ENCODE results near the gene ECHS1. TPM values are rescaled to one million over a fixed set of nuclear protein-coding genes. Genes with fewer than 3 reads are reported as not detected.

Gene ECHS1
- total and polyA plus RNA-seq, 4 donors = 52.1 to 115 (median 100) TPM

DNA sequence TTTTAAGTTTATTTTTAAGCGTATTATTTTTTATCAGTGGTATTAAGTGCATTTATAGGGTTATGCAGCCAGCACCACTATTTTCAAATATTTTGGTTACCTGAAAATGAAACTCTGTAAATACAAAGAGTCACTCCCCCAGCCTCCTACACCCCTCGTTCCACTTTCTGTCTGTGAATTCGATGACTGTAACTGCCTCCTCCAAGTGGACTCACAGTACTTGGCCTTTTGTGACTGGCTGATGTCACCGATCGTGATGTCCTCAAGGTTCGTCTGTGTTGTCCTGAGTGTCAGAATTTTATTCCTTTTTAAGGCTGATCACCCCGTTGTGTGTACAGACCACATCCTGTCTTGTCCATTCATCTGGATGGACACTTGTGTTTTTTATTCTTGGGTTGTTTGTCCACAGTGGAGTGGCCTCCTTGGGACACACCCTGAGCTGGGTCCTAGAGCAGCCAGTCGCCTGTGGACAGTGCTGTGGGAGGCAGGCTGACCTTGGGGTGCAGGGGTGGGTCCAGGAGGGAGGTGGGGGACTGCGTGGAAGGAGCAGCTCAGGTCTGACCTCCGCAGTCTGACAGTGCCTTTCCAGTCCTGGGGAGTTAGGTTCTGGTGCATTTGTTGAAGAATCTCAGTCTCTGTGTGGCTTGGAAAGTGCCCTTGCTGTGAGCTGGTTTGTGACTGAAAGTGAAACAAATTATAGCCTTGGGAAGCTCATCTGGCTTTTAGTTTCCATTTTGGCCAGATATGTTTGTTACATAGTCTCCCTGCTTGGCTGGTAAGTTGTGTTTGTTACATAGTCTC is 27.7 kb upstream of the ECHS1 start:
- 97% methylated on average over 8 of the region's 10 CpGs for WGBS (ENCODE audit: insufficient coverage)
- no peak for DNase-seq (ENCODE audit: low read depth in 4 of 6, low spot score in 6 of 6)
- H3K36me3 ChIP-seq (ENCODE audit: control insufficient read depth, insufficient read depth, low read length) = peaks cover 65% of the 10 kb centered on the region
- H3K4me3 ChIP-seq (ENCODE audit: low read depth, low read length) = no peak overlapping the region
- H3K9me3 ChIP-seq (ENCODE audit: control insufficient read depth, insufficient read depth, low read length) = no peaks in the 10 kb centered on the region
- no peaks in the 10 kb centered on the region for H3K27me3 ChIP-seq (ENCODE audit: control insufficient read depth, insufficient read depth, low read length)
- no peak overlapping the region for H3K27ac ChIP-seq (ENCODE audit: low read depth, low read length)
- H3K4me1 ChIP-seq (ENCODE audit: control insufficient read depth, insufficient read depth, low read length) = no peaks in the 10 kb centered on the region

DNA sequence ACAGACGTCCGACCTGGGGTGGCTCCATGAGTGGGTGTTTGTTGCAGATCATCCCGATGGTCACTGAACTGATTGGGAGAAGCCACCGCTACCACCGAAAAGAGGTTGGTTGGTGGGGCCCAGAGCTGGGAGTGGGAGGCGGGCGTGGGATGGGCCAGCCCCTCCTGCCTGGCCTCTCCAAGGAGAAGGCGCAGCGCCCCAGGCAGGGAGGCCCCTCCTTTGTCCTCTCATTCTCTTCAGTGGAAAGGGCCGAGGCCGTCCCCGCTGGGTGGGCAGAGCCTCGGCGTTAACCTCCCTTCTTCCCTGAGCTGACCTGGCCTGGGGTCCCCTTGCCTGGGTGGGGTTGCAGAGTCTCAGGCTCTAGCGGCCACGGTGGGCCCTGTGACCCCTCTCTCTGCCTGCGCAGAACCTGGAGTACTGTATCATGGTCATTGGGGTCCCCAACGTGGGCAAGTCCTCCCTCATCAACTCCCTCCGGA is 26.0 kb upstream of the ECHS1 start:
- DNase-seq (ENCODE audit: low read depth in 4 of 6, low spot score in 6 of 6) = no peak
- Histone ChIP-seq H3K27ac (ENCODE audit: low read depth, low read length) (no peak overlapping the region), H3K9me3 (ENCODE audit: control insufficient read depth, insufficient read depth, low read length) (no peaks in the 10 kb centered on the region), H3K4me1 (ENCODE audit: control insufficient read depth, insufficient read depth, low read length) (peaks cover 13% of the 10 kb centered on the region), H3K27me3 (ENCODE audit: control insufficient read depth, insufficient read depth, low read length) (no peaks in the 10 kb centered on the region), H3K36me3 (ENCODE audit: control insufficient read depth, insufficient read depth, low read length) (peaks cover 67% of the 10 kb centered on the region), H3K4me3 (ENCODE audit: low read depth, low read length) (no peak overlapping the region)
- WGBS (ENCODE audit: insufficient coverage) = 96% methylated on average over 17 of the region's 19 CpGs

DNA sequence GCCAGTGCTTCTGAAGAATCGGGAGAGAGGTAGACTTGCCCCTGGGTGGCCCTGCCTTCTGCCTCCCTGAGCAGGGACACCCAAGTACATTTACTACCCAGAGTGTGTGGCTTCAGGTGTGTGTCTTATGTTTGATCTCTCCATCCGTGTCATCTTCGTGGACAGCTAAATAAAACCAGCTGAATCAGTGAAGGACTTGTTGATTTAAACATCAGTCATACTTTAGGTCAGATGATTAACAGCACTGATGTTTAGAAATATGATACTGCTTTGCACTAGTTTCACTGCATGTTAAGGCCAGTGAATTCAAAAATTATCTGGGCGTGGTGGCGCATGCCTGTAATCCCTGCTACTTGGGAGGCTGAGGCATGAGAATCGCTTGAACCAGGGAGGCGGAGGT is 24.8 kb upstream of the ECHS1 start:
- H3K9me3 ChIP-seq (ENCODE audit: control insufficient read depth, insufficient read depth, low read length) = no peaks in the 10 kb centered on the region
- H3K27ac ChIP-seq (ENCODE audit: low read depth, low read length) = no peak overlapping the region
- peaks cover 61% of the 10 kb centered on the region for H3K36me3 ChIP-seq (ENCODE audit: control insufficient read depth, insufficient read depth, low read length)
- DNase-seq (ENCODE audit: low read depth in 4 of 6, low spot score in 6 of 6) = no peak
- H3K4me3 ChIP-seq (ENCODE audit: low read depth, low read length) = no peak overlapping the region
- peaks cover 16% of the 10 kb centered on the region for H3K4me1 ChIP-seq (ENCODE audit: control insufficient read depth, insufficient read depth, low read length)
- 95% methylated on average over 5 of the region's 7 CpGs for WGBS (ENCODE audit: insufficient coverage)
- H3K27me3 ChIP-seq (ENCODE audit: control insufficient read depth, insufficient read depth, low read length) = no peaks in the 10 kb centered on the region

DNA sequence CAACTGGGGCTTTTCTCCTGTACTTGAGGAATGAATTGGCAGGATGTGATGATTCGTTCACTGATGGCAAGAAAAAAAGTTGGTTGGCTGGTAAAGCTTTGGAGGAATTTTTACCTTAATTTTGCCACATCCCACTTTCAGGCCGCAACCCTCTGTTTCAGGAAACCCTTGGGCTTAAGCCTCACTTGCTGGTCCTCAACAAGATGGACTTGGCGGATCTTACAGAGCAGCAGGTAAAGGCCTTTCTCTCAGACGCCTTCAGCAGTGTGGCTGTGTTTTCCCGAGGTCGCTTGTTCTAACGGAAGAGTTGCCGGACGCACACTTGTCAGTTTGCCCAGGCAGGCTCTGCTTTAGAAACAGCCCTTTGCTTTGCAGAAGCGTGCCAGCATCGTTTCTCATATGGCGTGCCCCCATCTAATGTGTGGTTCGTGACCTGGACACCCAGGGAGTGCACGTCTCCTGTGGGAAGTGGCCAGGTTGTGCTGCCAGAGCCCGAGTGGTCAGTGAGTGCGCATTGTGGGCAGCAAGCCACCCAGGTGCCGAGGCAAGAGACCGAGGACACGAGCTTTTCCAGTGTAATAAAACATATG is 23.0 kb upstream of the ECHS1 start:
- Histone ChIP-seq H3K4me3 (ENCODE audit: low read depth, low read length) (no peak overlapping the region), H3K9me3 (ENCODE audit: control insufficient read depth, insufficient read depth, low read length) (no peaks in the 10 kb centered on the region), H3K4me1 (ENCODE audit: control insufficient read depth, insufficient read depth, low read length) (peaks cover 16% of the 10 kb centered on the region), H3K27ac (ENCODE audit: low read depth, low read length) (no peak overlapping the region), H3K36me3 (ENCODE audit: control insufficient read depth, insufficient read depth, low read length) (peaks cover 53% of the 10 kb centered on the region), H3K27me3 (ENCODE audit: control insufficient read depth, insufficient read depth, low read length) (no peaks in the 10 kb centered on the region)
- WGBS (ENCODE audit: insufficient coverage) = over 99% methylated on average over 15 of the region's 19 CpGs
- DNase-seq (ENCODE audit: low read depth in 4 of 6, low spot score in 6 of 6) = no peak

DNA sequence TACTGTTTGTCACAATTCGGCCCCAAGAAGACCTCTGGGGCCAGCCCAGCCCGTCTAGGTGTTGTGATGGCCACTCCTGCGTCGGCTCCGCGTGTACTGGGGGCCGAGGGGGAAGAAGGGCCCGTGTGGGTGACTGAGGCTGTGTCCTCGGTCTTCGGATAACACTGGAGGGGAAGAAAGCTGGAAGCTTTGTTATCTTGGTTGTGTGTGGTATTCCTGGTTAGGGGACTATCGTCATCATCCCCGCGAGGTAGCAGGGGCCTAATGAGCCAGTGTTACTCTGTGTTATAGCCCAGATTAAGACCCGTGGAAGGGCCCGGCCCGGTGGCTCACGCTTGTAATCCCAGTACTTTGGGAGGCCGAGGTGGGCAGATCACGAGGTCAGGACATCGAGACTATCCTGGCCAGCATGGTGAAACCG is 21.7 kb upstream of the ECHS1 start:
- Histone ChIP-seq H3K27ac (ENCODE audit: low read depth, low read length) (peak overlapping the region; percentile 47), H3K4me1 (ENCODE audit: control insufficient read depth, insufficient read depth, low read length) (peaks cover 16% of the 10 kb centered on the region), H3K9me3 (ENCODE audit: control insufficient read depth, insufficient read depth, low read length) (no peaks in the 10 kb centered on the region), H3K36me3 (ENCODE audit: control insufficient read depth, insufficient read depth, low read length) (peaks cover 50% of the 10 kb centered on the region), H3K4me3 (ENCODE audit: low read depth, low read length) (peak overlapping the region; percentile 68), H3K27me3 (ENCODE audit: control insufficient read depth, insufficient read depth, low read length) (no peaks in the 10 kb centered on the region)
- 35% methylated on average over 21 of the region's 21 CpGs for WGBS (ENCODE audit: insufficient coverage)
- no peak for DNase-seq (ENCODE audit: low read depth in 4 of 6, low spot score in 6 of 6)

DNA sequence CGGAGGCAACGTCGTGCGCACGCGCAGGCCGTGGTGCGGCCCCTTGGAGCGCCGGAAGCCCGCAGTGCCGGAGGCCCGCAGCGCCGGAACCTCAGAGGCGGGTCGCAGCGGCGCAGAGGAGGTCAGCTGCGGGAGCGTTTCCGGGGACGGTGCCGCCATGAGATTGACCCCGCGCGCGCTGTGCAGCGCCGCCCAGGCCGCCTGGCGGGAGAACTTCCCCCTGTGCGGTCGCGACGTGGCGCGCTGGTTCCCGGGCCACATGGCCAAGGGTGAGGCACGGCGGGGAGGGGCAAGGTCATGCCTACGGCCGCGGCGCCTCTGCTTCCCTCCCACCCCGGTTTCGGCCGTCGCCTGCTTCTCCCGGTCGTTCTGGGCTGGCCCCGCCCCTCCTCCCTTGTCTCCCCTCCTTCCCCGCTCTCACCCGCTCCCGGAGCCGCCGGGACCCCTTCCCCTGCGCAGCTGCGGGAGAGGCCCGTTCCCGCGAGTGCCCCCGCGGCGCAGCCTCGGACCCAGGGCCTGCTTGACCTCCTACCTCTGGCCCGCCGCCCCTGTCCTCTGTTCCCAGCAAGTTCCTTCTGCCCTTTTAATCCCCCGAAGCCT is 21.0 kb upstream of the ECHS1 start, which contains the start of gene MTG1:
TSS of gene MTG1 (plus strand) at position 94 of the 600 bp plus-strand sequence. CDS start at position 158, 64 bp downstream.
- no peaks in the 10 kb centered on the region for H3K27me3 ChIP-seq (ENCODE audit: control insufficient read depth, insufficient read depth, low read length)
- H3K4me3 ChIP-seq (ENCODE audit: low read depth, low read length) = peak within 1 kb of the TSS; percentile 68
- H3K9me3 ChIP-seq (ENCODE audit: control insufficient read depth, insufficient read depth, low read length) = no peaks in the 10 kb centered on the region
- peaks cover 50% of the 10 kb centered on the region for H3K36me3 ChIP-seq (ENCODE audit: control insufficient read depth, insufficient read depth, low read length)
- H3K4me1 ChIP-seq (ENCODE audit: control insufficient read depth, insufficient read depth, low read length) = peaks cover 16% of the 10 kb centered on the region
- WGBS (ENCODE audit: insufficient coverage) = under 1% methylated on average over 66 of the region's 69 CpGs
- H3K27ac ChIP-seq (ENCODE audit: low read depth, low read length) = peak within 1 kb of the TSS; percentile 47
- peak; percentile 85 to 98 (median 90) for DNase-seq (ENCODE audit: low read depth in 4 of 6, low spot score in 6 of 6)

DNA sequence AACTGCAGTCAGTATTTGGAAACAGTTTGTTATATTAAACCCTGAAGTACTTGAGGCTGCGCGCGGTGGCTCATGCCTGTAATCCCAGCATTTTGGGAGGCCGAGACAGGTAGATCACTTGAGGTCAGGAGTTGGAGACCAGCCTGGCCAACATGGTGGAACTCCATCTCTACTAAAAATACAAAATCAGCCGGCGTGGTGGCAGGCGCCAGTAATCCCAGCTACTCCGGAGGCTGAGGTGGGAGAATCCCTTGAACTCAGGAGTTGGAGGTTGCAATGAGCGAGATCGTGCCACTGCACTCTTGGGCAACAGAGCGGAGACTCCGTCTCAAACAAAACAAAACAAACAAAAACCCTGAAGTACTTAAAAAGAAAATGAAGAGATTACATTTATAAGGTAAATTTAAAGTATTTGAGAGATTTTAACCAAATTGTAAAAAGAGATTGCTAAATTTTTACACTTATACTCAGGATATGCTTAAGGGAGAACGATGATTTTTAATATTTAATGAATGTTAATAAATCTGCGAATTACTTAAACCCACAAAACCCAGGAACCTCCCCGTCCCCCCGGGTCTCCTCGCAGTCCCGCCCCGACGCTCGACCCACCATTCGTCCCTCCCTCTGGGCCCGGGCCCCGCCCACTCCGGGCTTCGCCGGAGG is 20.4 kb upstream of the ECHS1 start:
- peak overlapping the region; percentile 25 for H3K27ac ChIP-seq (ENCODE audit: low read depth, low read length)
- H3K4me3 ChIP-seq (ENCODE audit: low read depth, low read length) = peak overlapping the region; percentile 68
- peaks cover 48% of the 10 kb centered on the region for H3K36me3 ChIP-seq (ENCODE audit: control insufficient read depth, insufficient read depth, low read length)
- no peak for DNase-seq (ENCODE audit: low read depth in 4 of 6, low spot score in 6 of 6)
- no peaks in the 10 kb centered on the region for H3K27me3 ChIP-seq (ENCODE audit: control insufficient read depth, insufficient read depth, low read length)
- WGBS (ENCODE audit: insufficient coverage) = 23% methylated on average over 17 of the region's 27 CpGs
- H3K9me3 ChIP-seq (ENCODE audit: control insufficient read depth, insufficient read depth, low read length) = no peaks in the 10 kb centered on the region
- peaks cover 16% of the 10 kb centered on the region for H3K4me1 ChIP-seq (ENCODE audit: control insufficient read depth, insufficient read depth, low read length)

DNA sequence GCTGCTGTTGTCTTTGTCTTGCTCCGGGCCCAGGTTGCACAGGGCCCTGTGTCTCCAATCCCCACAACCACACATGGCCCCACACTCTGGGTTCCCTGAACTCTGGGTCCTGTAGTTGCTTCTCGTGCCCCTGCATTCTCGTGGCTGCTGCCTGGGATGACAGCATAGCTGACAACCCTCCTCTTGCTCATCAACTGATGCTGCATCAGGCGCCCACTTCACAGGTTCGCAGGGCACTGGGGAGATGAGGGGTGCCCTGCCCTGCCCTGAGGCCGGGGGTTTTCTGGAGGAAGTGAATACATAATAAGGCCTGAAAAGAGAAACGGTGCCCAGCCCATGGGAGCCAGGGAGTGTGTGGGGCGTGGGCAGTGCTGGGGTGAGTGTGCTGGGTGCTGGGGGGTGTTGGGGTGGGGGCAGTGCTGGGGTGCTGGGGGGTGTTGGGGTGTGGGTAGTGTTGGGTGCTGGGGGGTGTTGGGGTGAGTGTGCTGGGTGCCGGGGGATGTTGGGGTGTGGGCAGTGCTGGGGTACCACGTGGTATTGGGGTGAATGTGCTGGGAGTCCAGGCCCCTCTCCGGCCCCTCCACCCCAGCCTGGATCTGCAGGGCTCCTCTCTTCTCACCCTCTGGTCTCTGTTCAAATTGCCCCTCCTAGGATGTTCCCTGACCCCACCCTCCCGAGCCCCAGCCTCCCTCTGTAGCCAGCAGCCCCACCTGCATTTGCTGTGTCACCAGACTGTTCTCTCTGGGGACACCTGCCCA is 18.8 kb upstream of the ECHS1 start:
- Histone ChIP-seq H3K4me1 (ENCODE audit: control insufficient read depth, insufficient read depth, low read length) (peaks cover 16% of the 10 kb centered on the region), H3K27ac (ENCODE audit: low read depth, low read length) (no peak overlapping the region), H3K4me3 (ENCODE audit: low read depth, low read length) (no peak overlapping the region), H3K9me3 (ENCODE audit: control insufficient read depth, insufficient read depth, low read length) (no peaks in the 10 kb centered on the region), H3K36me3 (ENCODE audit: control insufficient read depth, insufficient read depth, low read length) (peaks cover 46% of the 10 kb centered on the region), H3K27me3 (ENCODE audit: control insufficient read depth, insufficient read depth, low read length) (no peaks in the 10 kb centered on the region)
- WGBS (ENCODE audit: insufficient coverage) = 84% methylated on average over 6 of the region's 12 CpGs
- DNase-seq (ENCODE audit: low read depth in 4 of 6, low spot score in 6 of 6) = no peak

DNA sequence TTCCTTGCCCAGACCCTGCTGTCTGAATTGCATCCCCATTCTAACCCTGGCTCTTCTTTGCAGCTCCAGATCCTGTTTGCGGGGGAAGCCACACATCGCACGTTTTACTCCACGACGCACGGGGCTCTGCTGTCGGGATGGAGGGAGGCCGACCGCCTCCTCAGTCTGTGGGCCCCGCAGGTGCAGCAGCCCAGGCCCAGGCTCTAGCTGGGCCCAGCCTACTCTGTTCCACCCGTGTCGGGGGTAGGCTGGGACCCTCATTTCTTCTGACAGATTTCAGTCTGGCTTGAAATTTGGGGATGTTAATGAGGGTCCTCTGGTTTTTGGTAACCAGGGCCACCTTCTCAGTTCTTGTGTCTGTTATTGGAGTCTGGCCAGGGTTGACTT is 18.1 kb upstream of the ECHS1 start:
- Histone ChIP-seq H3K27me3 (ENCODE audit: control insufficient read depth, insufficient read depth, low read length) (no peaks in the 10 kb centered on the region), H3K27ac (ENCODE audit: low read depth, low read length) (no peak overlapping the region), H3K4me1 (ENCODE audit: control insufficient read depth, insufficient read depth, low read length) (peaks cover 16% of the 10 kb centered on the region), H3K36me3 (ENCODE audit: control insufficient read depth, insufficient read depth, low read length) (peaks cover 45% of the 10 kb centered on the region), H3K4me3 (ENCODE audit: low read depth, low read length) (no peak overlapping the region), H3K9me3 (ENCODE audit: control insufficient read depth, insufficient read depth, low read length) (no peaks in the 10 kb centered on the region)
- WGBS (ENCODE audit: insufficient coverage) = 93% methylated on average over 12 of the region's 12 CpGs
- no peak for DNase-seq (ENCODE audit: low read depth in 4 of 6, low spot score in 6 of 6)

All from spinal cord (tissue), 10 donors.